ENCODE measurements around the gene MECR.
"Not testable (repeated sequence)": the region's sequence is repeated elsewhere in the genome, so short reads cannot be mapped to it uniquely, and the experiment has no call there.

Gene MECR

DNA sequence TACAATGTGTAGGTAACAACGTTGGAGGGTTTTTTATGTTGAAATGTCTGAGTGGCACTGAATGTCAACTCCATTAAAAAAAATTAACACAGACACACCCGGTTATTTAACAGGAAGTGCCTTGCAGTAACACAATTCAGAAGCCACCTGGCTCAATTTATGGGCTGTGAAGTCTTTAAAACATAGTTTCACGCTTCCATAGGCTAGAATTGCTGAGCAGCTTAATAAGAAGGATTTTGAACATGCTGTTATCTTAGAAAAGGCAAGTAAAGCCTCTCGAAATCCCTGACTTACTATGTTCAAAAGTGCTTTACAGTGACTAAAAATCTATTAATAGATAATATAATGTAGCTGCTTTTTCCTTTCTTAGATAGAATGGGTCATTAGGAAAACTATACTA lies 68.7 kb downstream of the MECR start:
- no peak for DNase-seq (ENCODE audit: low read depth)
- TF ChIP-seq, protein P1, sequence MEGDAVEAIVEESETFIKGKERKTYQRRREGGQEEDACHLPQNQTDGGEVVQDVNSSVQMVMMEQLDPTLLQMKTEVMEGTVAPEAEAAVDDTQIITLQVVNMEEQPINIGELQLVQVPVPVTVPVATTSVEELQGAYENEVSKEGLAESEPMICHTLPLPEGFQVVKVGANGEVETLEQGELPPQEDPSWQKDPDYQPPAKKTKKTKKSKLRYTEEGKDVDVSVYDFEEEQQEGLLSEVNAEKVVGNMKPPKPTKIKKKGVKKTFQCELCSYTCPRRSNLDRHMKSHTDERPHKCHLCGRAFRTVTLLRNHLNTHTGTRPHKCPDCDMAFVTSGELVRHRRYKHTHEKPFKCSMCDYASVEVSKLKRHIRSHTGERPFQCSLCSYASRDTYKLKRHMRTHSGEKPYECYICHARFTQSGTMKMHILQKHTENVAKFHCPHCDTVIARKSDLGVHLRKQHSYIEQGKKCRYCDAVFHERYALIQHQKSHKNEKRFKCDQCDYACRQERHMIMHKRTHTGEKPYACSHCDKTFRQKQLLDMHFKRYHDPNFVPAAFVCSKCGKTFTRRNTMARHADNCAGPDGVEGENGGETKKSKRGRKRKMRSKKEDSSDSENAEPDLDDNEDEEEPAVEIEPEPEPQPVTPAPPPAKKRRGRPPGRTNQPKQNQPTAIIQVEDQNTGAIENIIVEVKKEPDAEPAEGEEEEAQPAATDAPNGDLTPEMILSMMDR (conservative IDR thresholded peaks at IDR 0.05; ENCODE audit: low read length) = no peak

DNA sequence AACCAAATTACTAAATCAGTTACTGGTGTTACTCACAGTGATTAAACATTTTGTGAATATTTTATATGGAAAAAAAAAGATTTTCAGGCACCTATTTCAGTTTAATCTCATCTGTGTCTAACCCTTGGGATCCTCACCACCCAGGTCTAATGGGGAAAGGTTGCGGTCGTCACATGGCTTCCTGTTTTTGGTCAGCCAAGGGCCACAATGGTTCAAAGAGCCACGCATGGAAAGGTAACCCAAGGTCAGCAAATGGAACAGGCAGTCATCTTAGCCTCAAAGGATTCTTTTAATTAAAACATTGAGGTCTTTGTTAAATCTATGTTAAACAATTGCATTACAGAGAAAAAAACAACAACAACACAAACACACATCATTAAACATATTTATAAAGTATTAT lies 71.0 kb downstream of the MECR start:
- no peak overlapping the region for H3K4me3 ChIP-seq (ENCODE audit: low read length)
- TF ChIP-seq, protein P1 (conservative IDR thresholded peaks at IDR 0.05; ENCODE audit: low read length) = no peak
- no peak for DNase-seq (ENCODE audit: low read depth)

More for the DNA sequence above, 68.7 kb downstream of the MECR start:
- no peak overlapping the region for H3K4me3 ChIP-seq (ENCODE audit: low read length)

DNA sequence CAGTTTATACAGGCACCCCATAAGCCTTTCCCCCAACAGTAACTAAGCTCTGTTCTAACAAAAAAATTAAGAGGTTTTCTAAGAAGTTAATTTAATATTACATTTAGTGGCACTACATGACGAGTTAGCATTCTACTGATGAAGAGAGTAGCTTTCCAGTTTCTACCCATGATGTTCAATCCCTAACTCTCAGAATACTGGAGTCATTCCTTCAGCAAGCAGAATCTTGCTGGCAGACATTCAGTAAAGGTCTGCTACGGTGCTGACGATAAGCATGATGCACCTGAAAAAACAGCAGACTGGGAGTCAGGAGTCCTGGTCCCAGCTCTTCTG lies 73.5 kb downstream of the MECR start:
- no peak overlapping the region for H3K4me3 ChIP-seq (ENCODE audit: low read length)
- DNase-seq (ENCODE audit: low read depth) = no peak
- TF ChIP-seq, protein P1 (conservative IDR thresholded peaks at IDR 0.05; ENCODE audit: low read length) = no peak

DNA sequence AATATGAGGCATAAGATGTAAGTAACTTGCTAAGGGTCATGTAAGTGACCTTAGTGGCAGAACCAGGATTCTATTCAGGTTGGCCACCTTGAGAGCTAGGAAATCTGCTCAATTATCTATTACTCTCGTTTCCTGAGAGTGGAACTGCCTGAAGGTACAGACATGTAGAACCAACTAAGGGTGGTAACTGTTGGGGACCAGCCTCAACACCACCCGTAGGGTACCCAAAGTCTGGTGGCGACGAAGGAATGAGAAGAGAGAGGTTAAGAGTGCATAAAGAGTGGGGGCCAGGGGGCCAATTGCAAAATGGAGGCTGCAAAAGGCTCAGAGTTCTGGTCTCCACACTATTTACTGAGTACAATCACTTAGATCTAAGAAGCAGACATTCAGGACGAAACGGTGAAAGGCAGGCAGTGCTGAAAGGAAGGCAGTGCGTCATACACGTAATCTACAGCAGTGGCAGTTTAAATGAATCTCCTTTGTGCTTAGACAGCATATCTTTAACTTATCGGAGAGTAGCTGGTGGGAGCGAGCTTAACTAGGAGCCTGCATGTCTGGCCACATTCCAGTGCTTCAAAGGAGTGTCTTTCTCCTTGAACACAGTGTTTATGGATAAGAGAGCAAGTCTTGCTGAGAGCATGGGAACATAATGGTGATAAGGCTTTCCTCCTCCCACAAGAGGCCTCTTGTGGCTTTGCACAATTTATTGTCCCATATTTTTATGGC lies 74.0 kb downstream of the MECR start:
- DNase-seq (ENCODE audit: low read depth) = no peak
- TF ChIP-seq, protein P1 (conservative IDR thresholded peaks at IDR 0.05; ENCODE audit: low read length) = no peak
- no peak overlapping the region for H3K4me3 ChIP-seq (ENCODE audit: low read length)

DNA sequence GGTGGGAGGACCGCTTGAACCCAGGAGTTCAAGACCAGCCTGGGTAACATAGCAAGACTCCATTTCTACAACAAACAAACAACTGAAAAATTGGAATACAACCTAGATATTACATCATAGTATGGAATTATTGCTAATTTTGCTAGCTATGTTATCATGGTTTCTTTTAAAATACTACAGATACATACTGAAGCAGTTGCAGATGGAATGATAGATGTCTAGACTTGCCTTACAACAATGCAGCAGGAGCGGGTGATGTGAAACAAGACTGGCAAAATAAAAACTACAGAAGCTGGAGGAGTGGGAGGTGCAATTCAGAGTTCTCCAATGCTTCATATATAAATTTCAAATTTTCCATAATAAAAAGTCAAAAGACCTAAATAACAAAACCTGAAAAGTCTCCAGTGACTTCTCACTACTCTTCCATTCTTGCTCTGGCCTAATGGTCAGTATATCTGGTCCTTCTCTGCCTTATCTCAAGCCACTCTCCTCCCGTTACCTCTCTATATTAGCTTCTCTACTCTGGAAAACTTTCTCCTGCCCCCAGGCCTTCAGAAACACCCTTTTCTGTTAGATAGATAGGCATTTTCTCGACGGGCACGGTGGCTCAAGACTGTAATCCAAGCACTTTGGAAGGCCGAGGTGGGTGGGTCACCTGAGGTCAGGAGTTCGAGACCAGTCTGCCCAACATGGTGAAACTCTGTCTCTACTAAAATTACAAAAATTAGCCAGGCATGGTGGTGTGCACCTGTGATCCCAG lies 78.5 kb downstream of the MECR start:
- H3K4me3 ChIP-seq (ENCODE audit: low read length) = no peak overlapping the region
- TF ChIP-seq, protein P1 (conservative IDR thresholded peaks at IDR 0.05; ENCODE audit: low read length) = no peak
- no peak for DNase-seq (ENCODE audit: low read depth)

DNA sequence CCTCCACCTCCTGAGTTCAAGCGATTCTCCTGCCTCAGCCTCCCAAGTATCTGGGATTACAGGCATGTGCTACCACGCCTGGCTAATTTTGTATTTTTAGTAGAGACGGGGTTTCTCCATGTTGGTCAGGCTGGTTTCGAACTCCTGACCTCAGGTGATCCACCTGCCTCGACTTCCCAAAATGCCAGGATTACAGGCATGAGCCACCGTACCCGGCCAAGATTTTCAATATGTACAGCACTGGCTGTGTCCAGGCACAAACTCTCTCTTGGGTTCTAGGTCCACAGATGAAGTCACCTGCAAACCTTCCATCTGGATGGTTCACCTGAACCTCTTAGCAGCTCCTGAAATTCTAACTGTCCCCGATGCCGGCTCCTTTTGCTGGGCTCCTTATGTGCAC lies 80.4 kb downstream of the MECR start:
- DNase-seq (ENCODE audit: low read depth); H3K4me3 ChIP-seq (ENCODE audit: low read length): not testable (repeated sequence)

DNA sequence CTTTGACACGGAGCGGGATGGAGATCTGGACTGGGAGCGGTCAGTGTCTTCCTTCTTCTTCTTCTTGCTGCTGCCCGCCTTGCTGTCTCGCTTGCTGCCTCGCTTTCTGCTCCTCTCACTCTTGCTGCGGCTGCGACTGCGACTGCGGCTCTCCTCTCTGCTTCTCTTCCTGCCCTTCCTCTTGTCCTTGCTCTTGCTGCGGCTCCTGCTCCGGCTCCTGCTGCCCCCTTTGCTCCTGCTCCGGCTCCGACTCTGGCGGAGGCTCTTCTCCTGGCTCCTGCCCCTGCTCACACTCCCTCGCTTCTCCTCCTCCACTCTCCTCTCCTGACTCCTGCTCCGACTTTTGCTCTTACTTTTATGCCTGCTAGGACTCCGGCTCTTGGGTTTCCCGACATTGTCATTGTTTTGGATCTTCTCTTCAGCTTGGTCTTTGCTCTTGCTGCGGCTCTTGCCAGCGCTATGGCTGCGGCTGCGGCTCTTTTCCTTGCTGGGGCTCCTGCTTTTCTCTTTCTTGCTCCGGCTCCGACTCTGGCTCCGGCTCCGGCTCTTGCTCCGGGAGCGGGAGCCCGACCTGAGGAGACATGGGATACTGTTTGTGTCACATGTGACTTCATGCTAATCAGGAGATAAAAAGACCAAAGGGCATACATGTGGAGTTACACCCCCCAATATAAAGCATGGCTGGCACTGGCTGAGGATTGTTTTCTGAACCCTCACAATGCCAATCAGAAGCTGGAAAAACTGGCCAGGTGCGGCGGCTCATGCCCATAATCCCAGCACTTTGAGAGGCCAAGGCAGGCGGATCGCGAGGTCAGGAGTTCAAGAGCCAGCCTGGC lies 81.9 kb downstream of the MECR start:
- H3K4me3 ChIP-seq (ENCODE audit: low read length) = no peak overlapping the region
- DNase-seq (ENCODE audit: low read depth) = no peak
- TF ChIP-seq, protein P1 (conservative IDR thresholded peaks at IDR 0.05; ENCODE audit: low read length) = no peak

Measured in AG10803 (cell line).